BLaER1 (cell line): Measurements from ENCODE around the gene MTMR4.

Experiments used
- H3K27ac ChIP-seq: shearing (Covaris generic); formaldehyde crosslinking; 2 replicates; pipeline ENCODE4 v1.8.1; 2022
- H3K27me3 ChIP-seq: shearing (Covaris generic); formaldehyde crosslinking; 2 replicates; pipeline ENCODE4 v1.8.1; 2022
- H3K36me3 ChIP-seq: shearing (Covaris generic); formaldehyde crosslinking; 2 replicates; pipeline ENCODE4 v1.8.1; 2022
- H3K4me1 ChIP-seq: shearing (Covaris generic); formaldehyde crosslinking; 2 replicates; pipeline ENCODE4 v1.8.1; 2022
- H3K4me2 ChIP-seq: shearing (Covaris generic); formaldehyde crosslinking; 2 replicates; pipeline ENCODE4 v1.8.1; 2022
- H3K4me3 ChIP-seq: shearing (Covaris generic); formaldehyde crosslinking; 2 replicates; pipeline ENCODE4 v1.8.1; 2022
- H3K9ac ChIP-seq: shearing (Covaris generic); formaldehyde crosslinking; 2 replicates; pipeline ENCODE4 v1.8.1; 2022
- H3K9me3 ChIP-seq: shearing (Covaris generic); formaldehyde crosslinking; 2 replicates; pipeline ENCODE4 v1.8.1; 2022
- H4K20me1 ChIP-seq: shearing (Covaris generic); formaldehyde crosslinking; 2 replicates; pipeline ENCODE4 v1.8.1; 2022
- Cebpa-rat ChIP-seq: shearing (Covaris generic); IDR thresholded peaks from 2 replicates; pipeline ENCODE4 v1.8.1; 2022

Gene MTMR4

DNA sequence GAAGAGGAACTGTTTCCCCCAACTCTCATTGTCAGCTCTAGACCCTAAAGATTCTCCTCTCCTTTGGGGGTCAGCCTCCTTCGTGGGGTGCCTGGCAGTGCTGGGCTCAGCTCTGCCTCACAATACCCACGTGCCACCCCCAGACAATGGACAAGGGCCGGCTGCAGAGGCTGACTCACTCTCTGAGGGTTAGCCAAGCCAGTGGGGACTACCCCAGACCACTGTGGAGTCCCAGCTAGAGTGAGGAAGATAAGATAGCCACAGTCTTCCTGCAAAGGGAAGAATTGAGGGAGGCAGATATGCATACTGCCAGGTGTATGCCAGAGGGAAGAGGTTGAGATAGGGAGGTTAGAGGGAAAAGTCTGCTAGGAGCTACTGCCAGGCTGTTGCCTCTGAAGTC, 13.5 kb upstream of the MTMR4 start:
- TF ChIP-seq Cebpa-rat = no peak
- Histone ChIP-seq H3K27me3 (peaks cover 38% of the 10 kb centered on the region), H3K4me1 (peaks cover 14% of the 10 kb centered on the region), H3K4me2 (no peak overlapping the region), H3K36me3 (no peaks in the 10 kb centered on the region), H3K9ac (no peak overlapping the region), H3K4me3 (no peak overlapping the region), H3K27ac (no peak overlapping the region), H4K20me1 (0 out of 2 replicates have a peak, but pooled peaks cover 14% of the 10 kb centered on the region), H3K9me3 (no peaks in the 10 kb centered on the region)

DNA sequence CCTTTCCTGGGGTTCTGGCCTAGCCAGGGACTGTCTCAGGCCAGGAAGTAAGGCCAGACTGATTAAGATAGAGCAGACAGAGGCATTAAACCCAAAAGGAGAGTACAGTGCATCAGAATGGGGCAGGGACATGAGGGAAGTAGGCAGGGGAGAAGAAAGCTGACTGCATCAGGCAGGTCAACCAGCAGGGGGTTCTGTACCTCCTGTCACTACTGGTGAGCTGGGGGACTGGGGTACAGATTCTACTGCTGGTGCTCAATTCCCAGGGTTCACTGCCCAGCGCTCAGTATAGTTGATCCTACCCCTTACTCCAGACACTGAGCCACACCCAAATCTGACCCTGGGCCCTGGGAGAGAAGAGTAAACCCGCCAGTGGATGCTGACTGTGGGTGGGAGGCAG, 12.9 kb upstream of the MTMR4 start:
- no peak overlapping the region for H3K27ac ChIP-seq
- no peak overlapping the region for H3K4me2 ChIP-seq
- no peak overlapping the region for H3K4me3 ChIP-seq
- H3K4me1 ChIP-seq = peaks cover 11% of the 10 kb centered on the region
- H3K27me3 ChIP-seq = peaks cover 32% of the 10 kb centered on the region
- no peaks in the 10 kb centered on the region for H3K9me3 ChIP-seq
- H4K20me1 ChIP-seq = 0 out of 2 replicates have a peak, but pooled peaks cover 9% of the 10 kb centered on the region
- TF ChIP-seq Cebpa-rat = no peak
- no peak overlapping the region for H3K9ac ChIP-seq
- H3K36me3 ChIP-seq = no peaks in the 10 kb centered on the region

DNA sequence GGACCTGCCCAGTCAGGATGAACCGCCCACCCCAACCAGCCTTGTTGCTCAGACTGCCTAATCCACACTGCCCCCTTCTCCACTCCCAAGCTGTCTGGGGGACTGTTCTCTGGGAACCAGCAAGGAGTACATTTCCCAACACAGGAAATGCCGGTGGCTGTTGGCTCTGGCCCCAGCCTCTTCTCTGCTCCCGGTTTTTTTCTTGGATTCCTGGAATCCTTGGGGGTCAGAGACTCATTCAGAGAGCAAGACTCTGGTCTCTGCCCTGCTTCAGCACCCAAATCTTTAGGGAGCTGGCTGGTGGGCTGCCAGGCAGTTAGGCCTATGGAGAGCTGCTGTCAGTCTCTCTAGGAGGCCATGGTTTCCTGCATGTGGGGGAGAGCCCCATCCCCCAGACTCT, 10.8 kb upstream of the MTMR4 start:
- Histone ChIP-seq H4K20me1 (no peaks in the 10 kb centered on the region), H3K27ac (no peak overlapping the region), H3K27me3 (peaks cover 11% of the 10 kb centered on the region), H3K9ac (no peak overlapping the region), H3K9me3 (no peaks in the 10 kb centered on the region), H3K4me2 (no peak overlapping the region), H3K4me1 (peaks cover 10% of the 10 kb centered on the region), H3K4me3 (no peak overlapping the region), H3K36me3 (no peaks in the 10 kb centered on the region)
- no peak for TF ChIP-seq Cebpa-rat

DNA sequence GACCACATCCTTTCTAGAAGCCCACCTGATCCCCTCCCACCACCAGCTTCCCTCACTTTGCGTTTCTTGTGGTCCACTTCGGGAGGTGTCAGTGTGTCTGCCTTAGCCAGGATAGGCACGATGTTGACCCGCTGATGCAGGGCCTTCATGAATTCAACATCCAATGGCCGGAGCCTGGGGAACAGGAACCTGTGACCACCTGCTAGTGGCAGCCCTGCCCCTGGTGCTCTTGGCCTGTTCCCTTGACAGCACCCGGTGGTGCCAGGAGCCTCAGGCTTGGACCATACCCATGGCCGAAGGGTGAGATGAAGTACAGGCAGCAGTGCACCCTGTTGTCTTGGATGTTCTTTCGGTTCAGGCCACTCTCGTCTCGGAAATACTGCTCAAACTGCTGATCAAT, 7.2 kb upstream of the MTMR4 start:
- Histone ChIP-seq H3K27me3 (no peaks in the 10 kb centered on the region), H3K4me3 (no peak overlapping the region), H3K4me1 (peaks cover 25% of the 10 kb centered on the region), H3K9ac (no peak overlapping the region), H3K36me3 (no peaks in the 10 kb centered on the region), H4K20me1 (no peaks in the 10 kb centered on the region), H3K27ac (no peak overlapping the region), H3K4me2 (no peak overlapping the region), H3K9me3 (no peaks in the 10 kb centered on the region)
- no peak for TF ChIP-seq Cebpa-rat

DNA sequence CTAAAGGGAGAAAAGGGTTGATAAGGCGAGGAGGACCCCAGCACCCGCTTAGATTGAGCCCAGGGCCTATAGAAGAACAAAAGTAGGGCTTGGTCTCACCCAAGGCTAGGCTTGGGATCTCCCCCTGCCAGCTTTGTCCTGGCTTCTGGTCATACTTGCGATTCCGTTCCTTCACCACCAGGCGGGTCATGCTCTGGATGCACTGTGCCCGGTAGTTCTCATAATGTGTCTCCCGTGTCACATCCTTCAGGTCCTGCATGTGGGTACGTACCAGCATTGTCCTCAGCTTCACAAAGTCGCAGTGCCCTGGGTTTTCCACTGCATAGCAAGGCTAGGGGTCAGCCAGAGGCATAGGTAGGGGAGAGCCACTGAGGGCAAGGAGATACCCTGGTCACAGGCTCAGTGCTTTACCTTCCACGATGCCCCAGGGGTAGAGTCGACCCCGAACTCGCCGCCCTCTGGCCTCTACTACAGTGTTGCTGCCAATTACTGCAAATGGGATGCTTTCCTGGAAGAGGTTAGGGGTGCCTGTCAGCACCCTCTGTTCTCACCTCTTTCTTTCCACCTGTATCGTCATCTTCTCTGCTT, 6.5 kb upstream of the MTMR4 start:
- H3K9ac ChIP-seq = no peak overlapping the region

DNA sequence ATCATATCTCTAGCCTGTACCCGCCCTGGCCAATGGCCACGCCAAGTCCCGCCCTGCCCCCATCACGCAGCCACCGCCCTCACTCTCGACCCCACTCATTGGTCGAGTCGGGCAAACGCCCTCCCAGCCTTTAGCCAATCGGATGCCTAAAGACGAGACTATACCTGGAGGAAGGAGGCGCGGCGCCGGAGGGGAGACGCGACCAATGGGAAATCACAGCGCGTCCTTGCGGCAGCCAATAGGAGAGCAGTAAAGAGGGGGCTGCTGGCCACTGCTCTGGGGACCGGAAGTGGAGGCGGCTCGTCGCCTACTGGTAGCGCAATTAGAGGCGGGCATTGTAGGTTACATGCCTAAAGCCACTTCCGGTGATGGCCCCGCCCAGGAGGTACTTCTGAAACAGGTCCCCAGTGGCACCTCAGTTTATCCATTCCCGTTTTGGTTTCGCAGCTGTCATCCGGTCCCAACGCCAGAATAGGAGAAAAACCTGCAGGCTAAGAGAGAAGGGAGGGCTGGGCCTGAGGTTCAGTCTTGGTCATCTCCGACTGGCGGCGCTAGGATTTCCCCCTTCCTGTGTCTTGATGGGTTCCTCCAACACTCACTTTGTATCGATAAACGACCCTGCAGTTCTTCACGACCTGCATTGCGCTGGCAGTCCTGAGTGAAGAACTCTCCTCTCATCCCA, 3.6 kb upstream of the MTMR4 start:
- TF ChIP-seq Cebpa-rat = no peak
- Histone ChIP-seq H3K36me3 (no peaks in the 10 kb centered on the region), H4K20me1 (peaks cover 7% of the 10 kb centered on the region), H3K9me3 (no peaks in the 10 kb centered on the region), H3K4me1 (peaks cover 53% of the 10 kb centered on the region), H3K4me2 (peak overlapping the region; percentile 90), H3K9ac (peak overlapping the region; percentile 85), H3K4me3 (peak overlapping the region; percentile 72), H3K27me3 (no peaks in the 10 kb centered on the region), H3K27ac (peak overlapping the region; percentile 90)

More for the DNA sequence above, 6.5 kb upstream of the MTMR4 start:
- peaks cover 32% of the 10 kb centered on the region for H3K4me1 ChIP-seq
- peak overlapping the region; percentile 90 for H3K4me2 ChIP-seq
- no peak overlapping the region for H3K4me3 ChIP-seq
- TF ChIP-seq Cebpa-rat = no peak
- no peaks in the 10 kb centered on the region for H3K9me3 ChIP-seq
- no peaks in the 10 kb centered on the region for H4K20me1 ChIP-seq
- H3K27me3 ChIP-seq = no peaks in the 10 kb centered on the region
- H3K36me3 ChIP-seq = no peaks in the 10 kb centered on the region
- H3K27ac ChIP-seq = 0 out of 2 replicates have a peak overlapping the region, but pooled peaks have one; percentile 90

DNA sequence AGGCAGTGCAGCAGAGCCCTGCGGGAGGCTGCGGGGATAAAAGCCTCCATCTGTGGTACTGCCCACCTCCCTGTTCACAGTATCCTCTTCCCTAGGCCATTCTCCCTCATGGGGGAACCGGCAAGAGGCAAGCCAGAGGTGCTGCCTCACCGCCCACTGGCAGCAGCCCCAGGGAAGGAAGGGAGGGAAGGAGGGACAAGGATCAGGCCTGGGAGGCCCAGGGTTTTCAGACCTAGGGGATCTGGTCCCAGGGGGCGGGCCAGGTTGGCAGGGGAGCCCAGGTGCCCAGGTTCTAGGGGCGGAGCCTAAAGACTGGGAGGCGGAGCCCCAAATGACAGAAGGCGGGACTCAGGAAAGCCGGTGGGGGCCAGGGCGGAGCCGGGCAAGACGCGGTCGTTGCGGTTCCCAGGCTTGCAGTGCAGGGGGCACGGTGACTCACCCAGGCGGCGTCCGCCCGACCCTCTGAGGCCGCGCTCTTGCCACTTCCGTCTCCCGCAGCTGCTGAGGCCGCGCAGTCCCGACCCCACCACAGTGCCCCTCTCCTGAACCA, 3.0 kb upstream of the MTMR4 start:
- H3K9ac ChIP-seq = peak overlapping the region; percentile 77
- H3K27me3 ChIP-seq = no peaks in the 10 kb centered on the region
- peaks cover 59% of the 10 kb centered on the region for H3K4me1 ChIP-seq
- no peaks in the 10 kb centered on the region for H3K9me3 ChIP-seq
- peak overlapping the region; percentile 72 for H3K4me3 ChIP-seq
- TF ChIP-seq Cebpa-rat = no peak
- peak overlapping the region; percentile 91 for H3K4me2 ChIP-seq
- H3K27ac ChIP-seq = peak overlapping the region; percentile 86
- H3K36me3 ChIP-seq = peaks cover 4% of the 10 kb centered on the region
- H4K20me1 ChIP-seq = peaks cover 14% of the 10 kb centered on the region

DNA sequence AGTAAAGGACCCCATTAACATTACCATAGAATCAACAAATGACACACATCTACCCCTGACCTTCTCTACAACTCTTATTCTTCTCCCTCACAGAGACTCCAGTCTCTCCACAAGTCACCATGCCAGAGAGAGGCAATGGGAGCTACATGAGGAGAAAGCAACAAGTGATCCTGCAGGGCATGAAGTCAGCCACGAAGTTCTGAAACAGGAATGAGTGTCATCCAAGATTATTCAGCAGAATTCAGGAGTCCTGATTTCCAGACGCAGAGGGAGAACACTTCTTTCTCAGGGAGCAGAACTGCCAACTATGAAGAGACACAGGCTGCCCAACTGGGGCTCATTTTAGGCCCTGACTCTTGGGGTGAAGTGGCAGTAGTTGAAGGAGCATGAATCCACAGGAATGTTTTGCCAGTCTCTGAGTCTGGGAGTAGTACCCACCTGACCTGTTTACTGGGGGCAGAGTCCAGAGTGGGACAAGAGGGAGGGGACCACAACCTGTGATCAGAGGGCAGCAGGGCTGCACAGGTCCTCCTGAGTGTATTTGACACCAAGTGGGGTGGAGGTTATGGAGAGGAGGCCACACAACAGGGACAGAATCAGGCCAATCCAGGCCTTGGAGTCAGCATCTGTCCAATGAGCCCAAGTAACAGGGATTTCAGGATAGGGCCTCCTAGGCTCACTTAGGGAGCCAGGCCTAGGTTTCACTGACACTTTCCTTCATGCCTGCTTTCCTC, 2.4 kb upstream of the MTMR4 start:
- H3K9me3 ChIP-seq = no peaks in the 10 kb centered on the region
- peak overlapping the region; percentile 86 for H3K27ac ChIP-seq
- peaks cover 18% of the 10 kb centered on the region for H4K20me1 ChIP-seq
- TF ChIP-seq Cebpa-rat = no peak
- no peaks in the 10 kb centered on the region for H3K27me3 ChIP-seq
- H3K36me3 ChIP-seq = peaks cover 10% of the 10 kb centered on the region
- H3K4me1 ChIP-seq = peaks cover 65% of the 10 kb centered on the region
- H3K9ac ChIP-seq = peak overlapping the region; percentile 77
- H3K4me3 ChIP-seq = peak overlapping the region; percentile 72
- peak overlapping the region; percentile 91 for H3K4me2 ChIP-seq

DNA sequence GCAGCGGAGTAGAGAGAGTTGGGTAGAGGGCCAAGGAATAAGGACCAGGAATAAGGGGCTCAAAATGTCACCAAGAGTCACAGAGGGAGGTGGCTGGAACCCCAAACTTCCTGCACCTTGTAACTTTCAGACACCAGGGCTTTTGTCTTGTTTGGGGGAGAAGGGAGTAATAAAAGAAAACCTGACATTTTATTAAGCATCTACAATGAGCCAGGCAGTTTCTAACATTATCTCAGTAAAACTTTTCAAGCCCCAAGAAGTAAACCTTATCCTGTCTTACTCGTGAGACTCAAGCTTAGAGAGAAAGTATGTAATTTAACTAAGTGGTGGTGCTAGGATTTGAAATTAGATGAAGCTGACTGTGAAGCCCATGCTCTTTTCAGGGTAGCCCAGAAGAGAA, 848 bp upstream of the MTMR4 start:
- Histone ChIP-seq H3K9ac (peak overlapping the region; percentile 95; the same call in 1 of the 2 replicates), H3K4me3 (peak overlapping the region; percentile 94)

DNA sequence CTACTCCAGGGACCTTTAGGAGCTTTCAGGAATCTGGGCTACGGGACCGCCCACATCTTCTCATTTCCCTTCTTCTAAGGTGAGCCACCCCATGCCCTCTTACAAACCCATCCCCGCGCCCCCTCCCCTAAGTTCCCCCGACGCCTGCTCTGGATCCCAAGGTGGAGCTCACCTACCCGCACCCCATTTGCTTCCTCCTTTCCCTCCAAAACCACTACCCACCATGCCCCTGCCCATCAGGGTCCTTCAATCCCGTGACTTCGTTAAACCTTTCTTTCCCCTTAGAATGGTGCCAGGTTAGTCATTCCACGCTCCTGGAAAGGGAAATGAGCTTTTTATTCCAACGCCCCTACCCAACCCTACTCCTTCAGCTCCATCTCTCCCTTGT, 326 bp upstream of the MTMR4 start:
- Histone ChIP-seq H3K4me3 (peak overlapping the region; percentile 94), H3K9me3 (no peaks in the 10 kb centered on the region), H3K27ac (peak overlapping the region; percentile 93; the same call in 1 of the 2 replicates), H3K27me3 (no peaks in the 10 kb centered on the region), H3K36me3 (peaks cover 31% of the 10 kb centered on the region), H3K9ac (peak overlapping the region; percentile 95), H4K20me1 (peaks cover 18% of the 10 kb centered on the region), H3K4me1 (peaks cover 67% of the 10 kb centered on the region), H3K4me2 (peak overlapping the region; percentile 91)
- no peak for TF ChIP-seq Cebpa-rat

More for the DNA sequence above, 848 bp upstream of the MTMR4 start:
- Histone ChIP-seq H3K4me2 (peak overlapping the region; percentile 91), H3K9me3 (no peaks in the 10 kb centered on the region), H4K20me1 (peaks cover 18% of the 10 kb centered on the region), H3K27me3 (no peaks in the 10 kb centered on the region), H3K36me3 (peaks cover 25% of the 10 kb centered on the region), H3K27ac (peak overlapping the region; percentile 14; the same call in 1 of the 2 replicates), H3K4me1 (peaks cover 67% of the 10 kb centered on the region)
- no peak for TF ChIP-seq Cebpa-rat
